GM12878 (cell line): ENCODE measurements around the gene IGF1R. TPM values are rescaled to one million over a fixed set of nuclear protein-coding genes. Genes with fewer than 3 reads are reported as not detected.

Experiments used
- ATAC-seq: fragments of 200-7000 bp; cut with Tn5 transposase; 3 replicates; pipeline ENCODE4 v1.9.1; 2020; ENCODE audit warnings: mild to moderate bottlenecking, moderate library complexity
- BruUV-seq: library from RNA; stranded (reverse); fragments of 400-500 nt; replicated peaks from 2 replicates; lab custom pipeline; 2021; lab: Mats Ljungman, UMichigan
- CTCF ChIA-PET: fragments of 300-600 bp; sonication (Branson Sonifier 250); formaldehyde crosslinking; extraction: SDS; loops from one replicate; lab custom pipeline; 2021; ENCODE audit warnings: inconsistent platforms; lab: Yijun Ruan, JAX
- POLR2A ChIA-PET: fragments of 350-600 bp; formaldehyde crosslinking; extraction: SDS; loops from one replicate; lab custom pipeline; 2021; ENCODE audit warnings: inconsistent platforms; lab: Charles Lee
- RAD21 ChIA-PET: fragments of 300-600 bp; sonication (Branson Sonifier 250); formaldehyde crosslinking; loops from one replicate; lab custom pipeline; 2023; ENCODE audit warnings: antibody characterized with exemption; ENCODE audit not compliant: unreplicated experiment; lab: Charles Lee
- SMC1A ChIA-PET: fragments of 300-600 bp; sonication (Branson Sonifier 250); formaldehyde crosslinking; loops from one replicate; lab custom pipeline; 2023; ENCODE audit not compliant: unreplicated experiment, uncharacterized antibody; lab: Charles Lee
- DNase-seq: peaks from one replicate; pipeline ENCODE4 v3.0.0-alpha.2; 2011; ENCODE audit warnings: low read depth, low spot score
- FAIRE-seq: peaks from 3 replicates; lab custom pipeline; 2011; peaks lifted over from hg19 to GRCh38; lab: Jason Lieb, UNC
- H2AFZ ChIP-seq: 2 replicates; pipeline ENCODE4 v1.6.0; 2011; ENCODE audit warnings: low read depth, low read length, control low read depth; ENCODE audit not compliant: control insufficient read depth
- H3K27ac ChIP-seq: 2 replicates; pipeline ENCODE4 v1.5.1; 2011; ENCODE audit warnings: control low read depth; ENCODE audit not compliant: control insufficient read depth, insufficient read depth
- H3K27me3 ChIP-seq, 2 experiments: replicated peaks in 1 of 2; 2 replicates each; pipeline versions ENCODE4 v1.6.0 to v1.6.1; 2011; ENCODE audit warnings: low read length in 1 of 2; ENCODE audit not compliant: control insufficient read depth in 2 of 2, insufficient read depth in 2 of 2
- H3K36me3 ChIP-seq, 2 experiments: 2 replicates each; pipeline ENCODE4 v1.5.1; 2011; ENCODE audit warnings: low read length in 1 of 2; ENCODE audit not compliant: control insufficient read depth in 2 of 2, insufficient read depth in 2 of 2
- H3K4me1 ChIP-seq: 2 replicates; pipeline ENCODE4 v1.6.1; 2011; ENCODE audit warnings: mild to moderate bottlenecking, low read length, moderate library complexity, mixed read lengths; ENCODE audit not compliant: control insufficient read depth, insufficient read depth
- H3K4me2 ChIP-seq: 2 replicates; pipeline ENCODE4 v1.6.0; 2011; ENCODE audit warnings: control low read depth; ENCODE audit not compliant: control insufficient read depth, insufficient read depth
- H3K4me3 ChIP-seq: fragments of 200-600 bp; sonication (generic); 2 replicates; pipeline ENCODE4 v1.5.1; 2016
- H3K79me2 ChIP-seq: 2 replicates; pipeline ENCODE4 v1.6.0; 2011; ENCODE audit warnings: low read length; ENCODE audit not compliant: control insufficient read depth, insufficient read depth
- H3K9ac ChIP-seq: 2 replicates; pipeline ENCODE4 v1.8.0; 2011; ENCODE audit warnings: low read length, control low read depth, mixed read lengths; ENCODE audit not compliant: control insufficient read depth, insufficient read depth
- H3K9me3 ChIP-seq: replicated peaks from 3 replicates; pipeline ENCODE4 v1.5.1; 2011; ENCODE audit warnings: mild to moderate bottlenecking, low read length; ENCODE audit not compliant: control insufficient read depth, insufficient read depth
- H4K20me1 ChIP-seq: 2 replicates; pipeline ENCODE4 v1.6.0; 2011; ENCODE audit not compliant: control insufficient read depth, insufficient read depth
- ATF7 ChIP-seq: fragments of 450-650 bp; IDR thresholded peaks from 2 replicates; pipeline ENCODE4 v1.6.1; 2016; ENCODE audit warnings: low read depth, mild to moderate bottlenecking
- BACH1 ChIP-seq: fragments of 450-650 bp; IDR thresholded peaks from 2 replicates; pipeline ENCODE4 v1.6.1; 2017; ENCODE audit warnings: mild to moderate bottlenecking, borderline replicate concordance
- CBFB ChIP-seq: IDR thresholded peaks from 2 replicates; pipeline ENCODE4 v1.6.1; 2016; ENCODE audit warnings: antibody characterized with exemption, low read depth
- DPF2 ChIP-seq: fragments of 450-650 bp; IDR thresholded peaks from 2 replicates; pipeline ENCODE4 v1.6.1; 2017; ENCODE audit warnings: mild to moderate bottlenecking
- JUNB ChIP-seq: IDR thresholded peaks from 2 replicates; pipeline ENCODE4 v1.6.1; 2016; ENCODE audit warnings: antibody characterized with exemption, mild to moderate bottlenecking
- SIX5 ChIP-seq: IDR thresholded peaks from 2 replicates; pipeline ENCODE4 v1.6.1; 2011; ENCODE audit warnings: mild to moderate bottlenecking, low read depth, low read length, moderate library complexity; ENCODE audit not compliant: severe bottlenecking
- SREBF2 ChIP-seq: IDR thresholded peaks from 2 replicates; pipeline ENCODE4 v1.6.1; 2012; ENCODE audit warnings: mild to moderate bottlenecking, low read length
- TAF1 ChIP-seq: IDR thresholded peaks from 2 replicates; pipeline ENCODE4 v1.6.1; 2011; ENCODE audit warnings: mild to moderate bottlenecking, low read depth, low read length, borderline replicate concordance
- WGBS: methylation state at CpG from one replicate; pipeline ENCODE4 v1.1.6; 2016; ENCODE audit warnings: low lambda C conversion rate; ENCODE audit not compliant: insufficient replicate concordance, insufficient coverage; ENCODE audit errors: missing lambda C conversion rate; 5-methylcytosine and 5-hydroxymethylcytosine counted together
- in situ Hi-C: fragments of 300-500 bp; cut with MboI; formaldehyde crosslinking; loops from 9 replicates; pipeline ENCODE4 v1.14.3; 2018; ENCODE audit warnings: mixed read lengths
- intact Hi-C: fragments of 100-400 bp; cut with micrococcal nuclease; formaldehyde crosslinking; loops from one replicate; pipeline ENCODE4 v1.14.2; 2022; ENCODE audit not compliant: unreplicated experiment
- polyA plus RNA-seq, 11 experiments: library from polyadenylated mRNA; depleted of rRNA in 4 of 11; unstranded in 6 of 11; stranded (reverse) in 5 of 11; fragments of >200 nt; fragmentation: Nextera tagmentation in 4 of 11; fragmentation: Illumina TruSeq in 1 of 11; extraction: Ambion mirVana in 4 of 11; extraction: Trizol in 1 of 11; gene quantifications; 1 replicate in 1 of 11; 2 replicates in 10 of 11; pipeline versions ENCODE4 v1.2.1 to v1.2.3, GENCODE V29; 2011 to 2016; ENCODE audit warnings: inconsistent platforms in 2 of 11, missing spikeins in 2 of 11, low read depth in 1 of 11
- total RNA-seq, 4 experiments: library from RNA; depleted of rRNA in 3 of 4; stranded (reverse); fragments of >200 nt in 3 of 4; fragmentation: Illumina TruSeq in 1 of 4; extraction: Trizol in 1 of 4; gene quantifications; 2 replicates each; pipeline versions ENCODE4 v1.2.1 to v1.2.3, GENCODE V29; 2013 to 2021
- TF ChIP-seq, protein P1 (sequence below): fragments of 450-650 bp; formaldehyde crosslinking; IDR thresholded peaks from 2 replicates; pipeline ENCODE4 v1.5.0; 2022; ENCODE audit warnings: mild to moderate bottlenecking, missing genetic modification characterization
- TF ChIP-seq, protein P2 (sequence below): fragments of 450-650 bp; IDR thresholded peaks from 2 replicates; pipeline ENCODE4 v1.6.1; 2018; ENCODE audit warnings: mild to moderate bottlenecking, low read depth, moderate library complexity; ENCODE audit not compliant: partially characterized antibody
- TF ChIP-seq, protein P3 (sequence below): fragments of 450-650 bp; IDR thresholded peaks from 2 replicates; pipeline ENCODE4 v1.6.1; 2017; ENCODE audit warnings: borderline replicate concordance

Gene IGF1R
- total and polyA plus RNA-seq, 10 of the 15 experiments (the other 5 are each of a cell fraction or from before 2014, with no cell fraction given): 0.03 to 2.7 (median 0.66) TPM

DNA sequence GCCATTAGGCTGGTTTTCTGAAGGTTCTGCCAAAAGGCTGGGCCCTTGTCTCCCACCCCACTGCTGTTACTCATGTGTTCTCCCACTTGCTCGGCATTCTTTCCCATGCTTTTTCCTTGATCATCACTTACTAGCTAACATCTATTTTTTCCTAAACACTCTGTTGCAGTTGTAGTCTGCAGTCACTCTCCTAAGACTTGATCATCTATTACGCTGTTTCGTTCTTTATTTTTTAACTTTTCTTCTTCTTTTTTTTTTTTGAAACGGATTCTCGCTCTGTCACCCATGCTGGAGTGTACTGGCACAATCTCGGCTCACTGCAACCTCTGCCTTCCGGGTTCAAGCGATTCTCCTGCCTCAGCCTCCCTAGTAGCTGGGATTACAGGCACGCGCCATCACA, 176.3 kb downstream of the IGF1R start:
- no peak overlapping the region for H2AFZ ChIP-seq
- H3K36me3 ChIP-seq: no peaks in the 10 kb centered on the region
- no peak for TF ChIP-seq SREBF2
- TF ChIP-seq, protein P1, sequence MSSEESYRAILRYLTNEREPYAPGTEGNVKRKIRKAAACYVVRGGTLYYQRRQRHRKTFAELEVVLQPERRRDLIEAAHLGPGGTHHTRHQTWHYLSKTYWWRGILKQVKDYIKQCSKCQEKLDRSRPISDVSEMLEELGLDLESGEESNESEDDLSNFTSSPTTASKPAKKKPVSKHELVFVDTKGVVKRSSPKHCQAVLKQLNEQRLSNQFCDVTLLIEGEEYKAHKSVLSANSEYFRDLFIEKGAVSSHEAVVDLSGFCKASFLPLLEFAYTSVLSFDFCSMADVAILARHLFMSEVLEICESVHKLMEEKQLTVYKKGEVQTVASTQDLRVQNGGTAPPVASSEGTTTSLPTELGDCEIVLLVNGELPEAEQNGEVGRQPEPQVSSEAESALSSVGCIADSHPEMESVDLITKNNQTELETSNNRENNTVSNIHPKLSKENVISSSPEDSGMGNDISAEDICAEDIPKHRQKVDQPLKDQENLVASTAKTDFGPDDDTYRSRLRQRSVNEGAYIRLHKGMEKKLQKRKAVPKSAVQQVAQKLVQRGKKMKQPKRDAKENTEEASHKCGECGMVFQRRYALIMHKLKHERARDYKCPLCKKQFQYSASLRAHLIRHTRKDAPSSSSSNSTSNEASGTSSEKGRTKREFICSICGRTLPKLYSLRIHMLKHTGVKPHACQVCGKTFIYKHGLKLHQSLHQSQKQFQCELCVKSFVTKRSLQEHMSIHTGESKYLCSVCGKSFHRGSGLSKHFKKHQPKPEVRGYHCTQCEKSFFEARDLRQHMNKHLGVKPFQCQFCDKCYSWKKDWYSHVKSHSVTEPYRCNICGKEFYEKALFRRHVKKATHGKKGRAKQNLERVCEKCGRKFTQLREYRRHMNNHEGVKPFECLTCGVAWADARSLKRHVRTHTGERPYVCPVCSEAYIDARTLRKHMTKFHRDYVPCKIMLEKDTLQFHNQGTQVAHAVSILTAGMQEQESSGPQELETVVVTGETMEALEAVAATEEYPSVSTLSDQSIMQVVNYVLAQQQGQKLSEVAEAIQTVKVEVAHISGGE (CRISPR knock-in tag): no peak
- ChIA-PET RAD21 (no interaction called here), SMC1A (no interaction called here), POLR2A (no interaction called here), CTCF (interaction anchor here (1.3 kb wide), 1 partner anchor 10 kb away, joined by 3 read pairs; no protein-coding TSS in a partner anchor)
- ATAC-seq: no peak
- BruUV-seq: no TSS peak
- no peaks in the 10 kb centered on the region; the same call in 2 of the 3 replicates for H3K9me3 ChIP-seq
- FAIRE-seq: no peak
- no peaks in the 10 kb centered on the region for H4K20me1 ChIP-seq
- H3K27me3 ChIP-seq: no peaks in the 10 kb centered on the region
- WGBS: 51% methylated on average over 9 of the region's 10 CpGs
- no peak overlapping the region for H3K4me2 ChIP-seq
- in situ Hi-C loops (no loop called here), intact Hi-C loops (no loop called here)
- no peak overlapping the region for H3K9ac ChIP-seq
- DNase-seq: no peak
- H3K79me2 ChIP-seq: no peaks in the 10 kb centered on the region
- H3K4me1 ChIP-seq: no peaks in the 10 kb centered on the region
- H3K27ac ChIP-seq: no peak overlapping the region
- no peak overlapping the region for H3K4me3 ChIP-seq

DNA sequence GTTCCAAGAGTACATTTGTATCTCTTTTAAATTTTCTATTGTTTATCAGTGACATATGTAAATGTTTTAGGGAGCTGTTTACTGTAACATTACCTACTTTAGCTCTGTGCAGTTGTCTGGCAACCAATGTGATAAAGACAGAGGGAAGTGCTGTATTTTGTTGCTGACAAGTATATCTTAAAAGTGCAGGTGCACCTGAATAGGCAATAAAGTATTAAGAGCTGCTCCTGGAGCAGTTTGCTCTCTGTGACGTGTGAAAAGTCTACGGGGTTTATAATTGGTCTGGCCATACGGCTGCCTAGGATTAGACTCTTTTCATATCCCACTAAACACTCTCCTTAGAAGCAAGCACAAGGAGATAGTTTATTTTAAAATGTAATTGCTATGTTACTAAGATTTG, 178.3 kb downstream of the IGF1R start:
- Histone ChIP-seq H4K20me1 (no peaks in the 10 kb centered on the region), H3K9ac (no peak overlapping the region), H3K4me3 (no peak overlapping the region), H3K4me1 (no peaks in the 10 kb centered on the region), H3K36me3 (no peaks in the 10 kb centered on the region), H3K9me3 (peaks cover 4% of the 10 kb centered on the region; the same call in 2 of the 3 replicates), H3K4me2 (no peak overlapping the region), H3K27ac (no peak overlapping the region), H3K27me3 (no peaks in the 10 kb centered on the region), H2AFZ (no peak overlapping the region), H3K79me2 (no peaks in the 10 kb centered on the region)
- WGBS: 64% methylated on average over 3 of the region's 3 CpGs
- ATAC-seq: no peak
- RAD21 ChIA-PET: no interaction called here
- no peak for DNase-seq
- no TSS peak for BruUV-seq
- SMC1A ChIA-PET: interaction anchor here (1.2 kb wide), 1 partner anchor 12 kb away, joined by 3 read pairs; no protein-coding TSS in a partner anchor
- POLR2A ChIA-PET: no interaction called here
- intact Hi-C loops: no loop called here
- no peak for FAIRE-seq
- CTCF ChIA-PET: no interaction called here
- in situ Hi-C loops: no loop called here
- TF ChIP-seq CBFB: no peak
- no peak for TF ChIP-seq SIX5
- TF ChIP-seq, protein P2, sequence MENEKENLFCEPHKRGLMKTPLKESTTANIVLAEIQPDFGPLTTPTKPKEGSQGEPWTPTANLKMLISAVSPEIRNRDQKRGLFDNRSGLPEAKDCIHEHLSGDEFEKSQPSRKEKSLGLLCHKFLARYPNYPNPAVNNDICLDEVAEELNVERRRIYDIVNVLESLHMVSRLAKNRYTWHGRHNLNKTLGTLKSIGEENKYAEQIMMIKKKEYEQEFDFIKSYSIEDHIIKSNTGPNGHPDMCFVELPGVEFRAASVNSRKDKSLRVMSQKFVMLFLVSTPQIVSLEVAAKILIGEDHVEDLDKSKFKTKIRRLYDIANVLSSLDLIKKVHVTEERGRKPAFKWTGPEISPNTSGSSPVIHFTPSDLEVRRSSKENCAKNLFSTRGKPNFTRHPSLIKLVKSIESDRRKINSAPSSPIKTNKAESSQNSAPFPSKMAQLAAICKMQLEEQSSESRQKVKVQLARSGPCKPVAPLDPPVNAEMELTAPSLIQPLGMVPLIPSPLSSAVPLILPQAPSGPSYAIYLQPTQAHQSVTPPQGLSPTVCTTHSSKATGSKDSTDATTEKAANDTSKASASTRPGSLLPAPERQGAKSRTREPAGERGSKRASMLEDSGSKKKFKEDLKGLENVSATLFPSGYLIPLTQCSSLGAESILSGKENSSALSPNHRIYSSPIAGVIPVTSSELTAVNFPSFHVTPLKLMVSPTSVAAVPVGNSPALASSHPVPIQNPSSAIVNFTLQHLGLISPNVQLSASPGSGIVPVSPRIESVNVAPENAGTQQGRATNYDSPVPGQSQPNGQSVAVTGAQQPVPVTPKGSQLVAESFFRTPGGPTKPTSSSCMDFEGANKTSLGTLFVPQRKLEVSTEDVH: no peak
- TF ChIP-seq JUNB: no peak
- TF ChIP-seq DPF2: no peak
- TF ChIP-seq BACH1: no peak
- no peak for TF ChIP-seq ATF7
- no peak for TF ChIP-seq TAF1
- TF ChIP-seq, protein P3, sequence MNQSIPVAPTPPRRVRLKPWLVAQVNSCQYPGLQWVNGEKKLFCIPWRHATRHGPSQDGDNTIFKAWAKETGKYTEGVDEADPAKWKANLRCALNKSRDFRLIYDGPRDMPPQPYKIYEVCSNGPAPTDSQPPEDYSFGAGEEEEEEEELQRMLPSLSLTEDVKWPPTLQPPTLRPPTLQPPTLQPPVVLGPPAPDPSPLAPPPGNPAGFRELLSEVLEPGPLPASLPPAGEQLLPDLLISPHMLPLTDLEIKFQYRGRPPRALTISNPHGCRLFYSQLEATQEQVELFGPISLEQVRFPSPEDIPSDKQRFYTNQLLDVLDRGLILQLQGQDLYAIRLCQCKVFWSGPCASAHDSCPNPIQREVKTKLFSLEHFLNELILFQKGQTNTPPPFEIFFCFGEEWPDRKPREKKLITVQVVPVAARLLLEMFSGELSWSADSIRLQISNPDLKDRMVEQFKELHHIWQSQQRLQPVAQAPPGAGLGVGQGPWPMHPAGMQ: no peak
